ENCODE results near the gene SUGT1.
"Not testable (repeated sequence)": the region's sequence is repeated elsewhere in the genome, so short reads cannot be mapped to it uniquely, and the experiment has no call there.

Gene SUGT1

GRCh38 chr13:52669677-52670076 is 17.0 kb downstream of the SUGT1 start:
- no peak for DNase-seq (ENCODE audit: low read depth)

GRCh38 chr13:52670726-52671125 is 18.1 kb downstream of the SUGT1 start:
- no peak for DNase-seq (ENCODE audit: low read depth)

GRCh38 chr13:52673465-52673864 is 20.8 kb downstream of the SUGT1 start:
- no peak for DNase-seq (ENCODE audit: low read depth)

DNA sequence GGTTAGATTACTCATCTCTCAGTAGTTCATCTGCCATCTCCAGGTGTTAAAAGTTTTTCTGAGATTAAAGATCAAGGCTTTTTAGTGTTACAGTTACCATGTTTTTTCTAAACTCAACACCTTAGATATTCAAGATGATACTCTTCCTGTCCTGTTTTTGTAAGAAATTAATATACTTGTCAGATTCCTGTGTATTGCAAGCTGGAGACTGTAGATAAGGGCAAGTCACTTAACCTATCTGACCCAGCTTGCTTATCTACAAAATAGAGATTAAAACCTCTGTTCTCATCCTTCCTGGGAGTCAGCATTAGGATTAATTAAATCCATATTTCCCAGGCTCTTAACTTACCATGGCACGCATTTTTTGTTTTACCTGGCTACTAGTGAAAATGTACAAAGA is 25.2 kb downstream of the SUGT1 start:
- no peak for DNase-seq (ENCODE audit: low read depth)

DNA sequence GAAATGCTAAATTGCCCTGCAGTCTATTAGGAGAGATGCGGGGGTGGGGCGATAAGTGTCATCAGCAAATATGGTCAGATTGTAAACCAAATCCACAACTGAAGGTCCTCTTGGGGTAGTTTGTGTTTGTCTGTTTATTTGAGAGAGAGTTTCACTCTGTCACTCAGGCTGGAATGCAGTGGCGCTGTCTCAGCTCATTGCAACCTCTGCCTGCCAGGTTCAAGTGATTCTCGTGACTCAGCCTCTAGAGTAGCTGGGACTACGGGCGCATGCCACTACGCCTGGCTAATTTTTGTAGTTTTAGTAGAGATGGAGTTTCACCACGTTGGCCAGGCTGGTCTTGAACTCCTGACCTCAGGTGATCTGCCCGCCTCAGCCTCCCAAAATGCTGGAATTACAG is 33.2 kb downstream of the SUGT1 start:
- DNase-seq (ENCODE audit: low read depth), result not testable (repeated sequence)

DNA sequence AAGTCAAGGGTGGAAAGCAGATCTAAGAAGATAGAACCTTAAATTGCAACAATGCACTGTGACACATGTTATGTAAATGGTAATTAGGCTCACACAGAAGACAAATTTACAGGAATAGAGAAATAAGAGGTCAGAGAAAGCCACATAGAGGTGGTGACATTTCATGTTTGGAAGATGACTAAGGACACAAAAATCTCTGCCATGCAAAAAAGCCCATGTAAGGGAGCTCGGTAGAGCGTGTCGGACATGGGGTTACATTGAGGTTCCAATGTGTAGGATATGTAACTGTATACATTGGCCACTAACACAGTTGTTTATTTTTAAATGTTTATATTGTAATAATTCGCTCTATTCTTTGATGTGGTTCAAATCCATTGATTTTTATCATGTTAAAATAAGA is 33.7 kb downstream of the SUGT1 start:
- DNase-seq (ENCODE audit: low read depth), result no peak

- no peak for DNase-seq (ENCODE audit: low read depth)
These were observed 43.2 kb downstream of the SUGT1 start for GRCh38 chr13:52695856-52696255.

DNA sequence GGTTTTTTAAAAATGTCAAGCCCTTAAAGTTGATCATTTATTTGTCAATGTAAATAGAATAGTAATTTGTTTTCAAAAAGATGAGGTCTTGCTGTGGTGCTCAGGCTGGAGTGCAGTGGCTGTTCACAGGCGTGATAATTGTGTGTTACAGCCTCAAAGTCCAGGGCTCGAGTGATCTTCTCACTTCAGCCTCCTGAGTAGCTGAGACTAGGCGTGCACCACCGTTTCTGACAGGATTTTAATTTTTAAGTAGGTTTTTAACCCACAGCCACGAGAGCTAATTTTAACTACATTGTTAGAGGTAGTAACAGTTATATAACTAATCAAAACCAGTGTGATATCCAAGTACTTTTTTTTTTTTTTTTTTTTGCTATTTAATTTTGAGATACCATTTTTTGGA is 43.9 kb downstream of the SUGT1 start:
- no peak for DNase-seq (ENCODE audit: low read depth)

- no peak for DNase-seq (ENCODE audit: low read depth)
These were observed 49.3 kb downstream of the SUGT1 start for GRCh38 chr13:52701728-52702465.

- no peak for DNase-seq (ENCODE audit: low read depth)
These were observed 50.8 kb downstream of the SUGT1 start for GRCh38 chr13:52703482-52703881.

- no peak for DNase-seq (ENCODE audit: low read depth)
These were observed 53.4 kb downstream of the SUGT1 start for GRCh38 chr13:52706081-52706480.

GRCh38 chr13:52707375-52707774 is 54.7 kb downstream of the SUGT1 start:
- no peak for DNase-seq (ENCODE audit: low read depth)

DNA sequence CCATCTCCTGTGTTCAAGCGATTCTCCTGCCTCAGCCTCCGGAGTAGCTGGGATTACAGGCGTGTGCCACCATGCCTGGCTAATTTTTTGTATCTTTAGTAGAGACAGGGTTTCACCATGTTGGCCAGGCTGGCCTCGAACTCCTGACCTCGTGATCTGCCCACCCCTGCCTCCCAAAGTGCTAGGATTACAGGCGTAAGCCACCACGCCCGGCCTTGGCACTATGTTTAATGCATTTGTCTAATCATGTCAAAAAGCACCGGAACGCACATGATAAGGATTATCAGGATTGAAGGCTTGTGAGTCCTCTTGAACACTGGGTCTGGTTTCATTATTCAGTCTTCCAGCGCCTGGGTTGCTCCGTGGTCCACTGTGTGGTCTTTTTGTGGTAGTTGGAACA is 55.6 kb downstream of the SUGT1 start:
- DNase-seq (ENCODE audit: low read depth), result not testable (repeated sequence)

DNA sequence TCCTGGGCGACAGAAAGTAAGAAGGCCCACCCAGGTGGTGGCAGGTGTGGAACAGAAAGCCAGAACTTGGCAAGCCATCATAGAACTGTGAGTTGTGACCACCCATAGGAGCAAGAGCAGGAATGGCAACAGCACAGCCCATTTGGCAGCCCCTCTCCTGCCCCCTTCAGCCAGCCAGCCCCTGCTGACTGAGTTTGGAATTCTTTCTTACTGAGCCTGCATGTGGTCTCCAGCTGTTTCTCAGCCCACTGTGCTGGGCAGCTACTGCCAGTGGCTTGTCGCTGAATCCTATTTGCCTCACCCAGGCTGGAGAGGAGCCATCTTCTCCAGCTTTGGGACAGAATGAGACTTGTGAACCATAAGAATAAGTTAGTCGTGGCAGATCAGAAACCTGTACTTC is 58.6 kb downstream of the SUGT1 start:
- DNase-seq (ENCODE audit: low read depth), result no peak

- no peak for DNase-seq (ENCODE audit: low read depth)
These were observed 59.7 kb downstream of the SUGT1 start for GRCh38 chr13:52712385-52712784.

DNA sequence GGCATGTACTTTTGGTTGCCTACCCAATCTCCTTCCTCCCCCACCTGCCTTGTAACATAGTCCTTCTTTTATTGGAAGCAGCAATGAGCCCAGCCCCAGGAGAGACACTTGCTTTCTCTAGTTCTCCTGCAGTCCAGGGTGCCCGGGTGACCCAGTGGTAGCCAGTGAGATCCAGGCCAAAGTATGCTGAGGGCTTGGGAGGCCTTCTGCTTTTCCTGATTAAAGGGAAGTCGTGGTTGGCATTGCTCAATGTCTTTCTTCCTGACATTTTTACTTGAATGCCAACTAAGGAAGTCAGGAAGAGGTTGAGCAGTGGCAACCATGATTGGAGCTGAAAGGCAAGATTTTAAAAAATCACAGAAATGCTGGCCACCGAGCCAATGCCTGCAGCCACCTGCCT is 61.3 kb downstream of the SUGT1 start:
- DNase-seq (ENCODE audit: low read depth), result no peak

- DNase-seq (ENCODE audit: low read depth), result not testable (repeated sequence)
These were observed 68.3 kb downstream of the SUGT1 start for GRCh38 chr13:52720904-52721303.

- not testable (repeated sequence) for DNase-seq (ENCODE audit: low read depth)
These were observed 68.7 kb downstream of the SUGT1 start for GRCh38 chr13:52721356-52721755.

GRCh38 chr13:52723181-52723580 is 70.5 kb downstream of the SUGT1 start:
- DNase-seq (ENCODE audit: low read depth), result no peak

DNA sequence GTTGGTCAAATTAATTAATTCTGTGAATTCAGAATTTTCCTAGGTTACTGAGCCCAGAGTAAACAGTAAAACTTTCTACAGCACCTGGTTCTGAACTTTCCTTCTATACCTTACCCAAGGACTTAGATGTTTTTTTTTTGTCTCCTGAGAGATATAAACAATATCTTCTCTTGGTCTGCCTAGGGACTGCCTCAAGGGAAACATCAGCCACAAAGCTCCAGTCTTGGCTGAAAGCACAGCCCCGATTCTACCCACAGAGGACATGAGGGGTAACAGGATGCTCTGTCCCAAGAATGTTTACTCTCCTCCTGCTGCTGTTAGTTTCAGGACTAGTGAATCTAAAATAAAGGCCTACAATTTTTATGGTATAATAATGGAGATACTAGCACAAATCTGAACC is 72.7 kb downstream of the SUGT1 start:
- DNase-seq (ENCODE audit: low read depth), result no peak

DNA sequence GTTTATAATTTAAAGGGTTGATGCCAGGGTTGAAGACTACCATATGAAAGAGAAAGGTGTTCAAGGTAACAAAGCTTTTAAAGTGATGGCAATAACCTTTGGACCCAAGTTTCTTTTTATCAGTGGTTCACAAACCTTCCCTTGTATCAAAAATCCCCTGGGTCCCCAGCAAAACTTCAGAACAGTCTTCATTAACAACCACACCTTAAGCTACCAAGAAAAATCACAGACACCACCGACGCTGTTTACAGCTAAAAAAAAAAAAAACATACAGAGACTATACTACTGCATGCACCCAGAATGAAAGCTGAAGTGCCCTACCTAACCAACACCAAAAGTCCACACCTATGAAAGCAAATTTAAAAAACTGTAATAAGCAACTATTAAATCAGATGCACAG is 73.6 kb downstream of the SUGT1 start:
- DNase-seq (ENCODE audit: low read depth), result no peak

DNA sequence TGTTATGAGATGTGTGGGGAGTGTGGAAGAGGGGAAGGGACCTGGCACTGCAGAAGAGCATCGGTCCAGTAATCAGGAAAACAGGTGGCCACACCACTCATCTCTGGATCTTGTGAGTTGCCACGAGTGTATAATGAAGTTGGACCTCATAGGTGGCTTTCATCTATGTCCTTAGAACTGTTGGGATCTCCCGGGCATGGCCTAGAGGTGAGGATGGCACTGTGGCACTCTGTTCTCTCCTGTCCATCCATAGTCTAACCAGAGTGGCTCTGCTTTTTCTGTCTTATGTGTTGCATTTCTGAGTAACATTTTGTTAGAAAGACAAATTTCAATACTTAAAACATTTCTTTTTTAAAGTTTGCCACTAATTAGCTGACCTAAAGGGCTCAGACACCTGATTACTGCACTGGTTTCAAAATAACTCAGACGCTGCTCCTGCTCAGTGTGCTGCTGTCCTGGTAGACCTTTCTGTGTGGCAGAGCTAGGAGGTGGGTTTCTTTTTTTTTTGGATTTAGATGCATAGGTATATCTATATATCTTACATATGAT is 81.5 kb downstream of the SUGT1 start:
- no peak for DNase-seq (ENCODE audit: low read depth)

GRCh38 chr13:52736891-52737290 is 84.3 kb downstream of the SUGT1 start:
- DNase-seq (ENCODE audit: low read depth), result no peak

DNA sequence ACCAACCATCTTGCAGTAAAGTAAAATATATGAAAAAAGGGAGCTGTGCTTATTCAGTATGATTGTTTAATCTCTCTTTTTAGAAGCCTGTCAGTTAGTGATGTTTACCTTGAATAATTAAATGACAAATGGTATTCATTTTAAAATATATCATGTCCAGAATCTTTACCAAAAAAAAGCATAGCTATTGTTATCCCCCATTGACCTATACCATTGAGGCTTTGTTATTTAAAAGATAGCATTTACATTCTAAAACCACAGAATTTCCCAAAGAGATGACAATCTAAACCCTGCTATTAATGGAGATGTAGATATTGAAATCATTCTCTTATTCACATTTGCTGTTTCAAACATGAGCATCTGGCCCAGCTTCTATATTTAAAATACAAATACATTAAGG is 84.8 kb downstream of the SUGT1 start:
- DNase-seq (ENCODE audit: low read depth), result no peak

All from HS-5 (cell line).